MM.1S (cell line): ENCODE data around the gene POP7.
"Not testable (repeated sequence)": the region's sequence is repeated elsewhere in the genome, so short reads cannot be mapped to it uniquely, and the experiment has no call there.

Experiments
- DNase-seq: peaks from one replicate; pipeline ENCODE4 v3.0.0-alpha.2; 2015
- H2AFZ ChIP-seq: fragments of 300-600 bp; sonication (generic); 2 replicates; pipeline ENCODE4 v1.6.0; 2016; ENCODE audit warnings: antibody characterized with exemption, low read length
- H3F3A ChIP-seq: fragments of 300-600 bp; sonication (generic); 2 replicates; pipeline ENCODE4 v1.6.1; 2016; ENCODE audit warnings: mild to moderate bottlenecking, antibody characterized with exemption, low read length, moderate library complexity, mixed read lengths; ENCODE audit not compliant: insufficient read depth
- H3K27ac ChIP-seq: fragments of 300-600 bp; sonication (generic); 2 replicates; pipeline ENCODE4 v1.5.1; 2016; ENCODE audit warnings: mild to moderate bottlenecking, low read length
- H3K27me3 ChIP-seq: fragments of 300-600 bp; sonication (generic); replicated peaks from 2 replicates; pipeline ENCODE4 v1.6.0; 2016; ENCODE audit warnings: low read length; ENCODE audit not compliant: insufficient read depth
- H3K36me3 ChIP-seq: fragments of 300-600 bp; sonication (generic); replicated peaks from 2 replicates; pipeline ENCODE4 v1.6.1; 2016; ENCODE audit warnings: mild to moderate bottlenecking, low read length, mixed read lengths; ENCODE audit not compliant: insufficient read depth
- H3K4me1 ChIP-seq: fragments of 300-600 bp; sonication (generic); 2 replicates; pipeline ENCODE4 v1.6.1; 2016; ENCODE audit warnings: low read length, mixed read lengths
- H3K4me2 ChIP-seq: fragments of 300-600 bp; sonication (generic); 2 replicates; pipeline ENCODE4 v1.6.0; 2016; ENCODE audit warnings: low read depth, low read length
- H3K4me3 ChIP-seq: fragments of 300-600 bp; sonication (generic); 2 replicates; pipeline ENCODE4 v1.5.1; 2016; ENCODE audit warnings: low read length, mixed read lengths
- H3K79me2 ChIP-seq: fragments of 300-600 bp; sonication (generic); 2 replicates; pipeline ENCODE4 v1.6.1; 2016; ENCODE audit warnings: mixed run types, low read length, mixed read lengths
- H3K9ac ChIP-seq: fragments of 300-600 bp; sonication (generic); 2 replicates; pipeline ENCODE4 v1.6.1; 2016; ENCODE audit warnings: low read length, mixed read lengths
- H3K9me2 ChIP-seq: fragments of 300-600 bp; sonication (generic); replicated peaks from 2 replicates; pipeline ENCODE4 v1.6.1; 2016; ENCODE audit warnings: mild to moderate bottlenecking, low read length, mixed read lengths; ENCODE audit not compliant: insufficient read depth
- H3K9me3 ChIP-seq: fragments of 300-600 bp; sonication (generic); replicated peaks from 2 replicates; pipeline ENCODE4 v1.6.1; 2016; ENCODE audit warnings: mild to moderate bottlenecking, low read length, mixed read lengths; ENCODE audit not compliant: insufficient read depth
- H4K20me1 ChIP-seq: fragments of 300-600 bp; sonication (generic); 2 replicates; pipeline ENCODE4 v1.6.1; 2016; ENCODE audit warnings: mild to moderate bottlenecking, low read length, moderate library complexity, mixed read lengths; ENCODE audit not compliant: insufficient read depth
- CTCF ChIP-seq: fragments of 300-600 bp; sonication (generic); IDR thresholded peaks from 2 replicates; pipeline ENCODE4 v1.5.1; 2016; ENCODE audit warnings: antibody characterized with exemption, low read length, mixed read lengths
- EZH2 ChIP-seq: fragments of 300-600 bp; sonication (generic); optimal IDR thresholded peaks from 2 replicates; pipeline ENCODE3; 2017; ENCODE audit warnings: low read depth, mild to moderate bottlenecking, antibody characterized with exemption, low read length, mixed read lengths
- EZH2phosphoT487 ChIP-seq: fragments of 300-600 bp; sonication (generic); IDR thresholded peaks from 2 replicates; pipeline ENCODE4 v1.6.1; 2018; ENCODE audit warnings: antibody characterized with exemption, low read length

The POP7 gene

GRCh38 chr7:100667331-100668068 is 38.4 kb upstream of the POP7 start:
- H3K9me2 ChIP-seq: no peaks in the 10 kb centered on the region
- TF ChIP-seq CTCF (no peak), EZH2phosphoT487 (no peak), EZH2 (no peak)
- no peak overlapping the region for H3K4me2 ChIP-seq
- peaks cover 81% of the 10 kb centered on the region for H3K27me3 ChIP-seq
- H3K36me3 ChIP-seq: no peaks in the 10 kb centered on the region
- H3K4me3 ChIP-seq: no peak overlapping the region
- H3K79me2 ChIP-seq: no peaks in the 10 kb centered on the region
- DNase-seq: no peak
- no peaks in the 10 kb centered on the region for H3F3A ChIP-seq
- no peaks in the 10 kb centered on the region for H4K20me1 ChIP-seq
- no peaks in the 10 kb centered on the region for H3K9me3 ChIP-seq
- no peak overlapping the region for H3K27ac ChIP-seq
- H2AFZ ChIP-seq: no peak overlapping the region
- no peak overlapping the region for H3K9ac ChIP-seq
- H3K4me1 ChIP-seq: no peaks in the 10 kb centered on the region

GRCh38 chr7:100668069-100668449 is 37.9 kb upstream of the POP7 start:
- Histone ChIP-seq H3K79me2 (no peaks in the 10 kb centered on the region), H3K27ac (no peak overlapping the region), H3K4me2 (no peak overlapping the region), H3K4me3 (no peak overlapping the region), H3K36me3 (no peaks in the 10 kb centered on the region), H3K9ac (no peak overlapping the region), H3F3A (no peaks in the 10 kb centered on the region), H3K27me3 (peaks cover 76% of the 10 kb centered on the region), H3K4me1 (no peaks in the 10 kb centered on the region), H3K9me3 (no peaks in the 10 kb centered on the region), H4K20me1 (no peaks in the 10 kb centered on the region), H3K9me2 (no peaks in the 10 kb centered on the region), H2AFZ (no peak overlapping the region)
- no peak for TF ChIP-seq EZH2
- TF ChIP-seq CTCF: no peak
- no peak for TF ChIP-seq EZH2phosphoT487
- DNase-seq: no peak

- H3K4me3 ChIP-seq, H3K4me2 ChIP-seq, H3K9ac ChIP-seq, H3K9me3 ChIP-seq, H3K9me2 ChIP-seq, H3K27ac ChIP-seq, DNase-seq, H3F3A ChIP-seq, H3K4me1 ChIP-seq, H4K20me1 ChIP-seq, H2AFZ ChIP-seq, H3K79me2 ChIP-seq, H3K36me3 ChIP-seq: not testable (repeated sequence)
- H3K27me3 ChIP-seq: peaks cover 72% of the 10 kb centered on the region
Measured at GRCh38 chr7:100669106-100669505, 36.8 kb upstream of the POP7 start.

- TF ChIP-seq EZH2 (no peak), EZH2phosphoT487 (no peak), CTCF (no peak)
- no peaks in the 10 kb centered on the region for H3K9me3 ChIP-seq
- H2AFZ ChIP-seq: no peak overlapping the region
- H3K79me2 ChIP-seq: peaks cover 12% of the 10 kb centered on the region
- H3K9me2 ChIP-seq: no peaks in the 10 kb centered on the region
- H3K9ac ChIP-seq: no peak overlapping the region
- no peaks in the 10 kb centered on the region for H3K36me3 ChIP-seq
- no peaks in the 10 kb centered on the region for H4K20me1 ChIP-seq
- no peak overlapping the region for H3K27ac ChIP-seq
- no peak overlapping the region for H3K4me3 ChIP-seq
- no peaks in the 10 kb centered on the region for H3F3A ChIP-seq
- peaks cover 67% of the 10 kb centered on the region for H3K27me3 ChIP-seq
- H3K4me1 ChIP-seq: no peaks in the 10 kb centered on the region
- H3K4me2 ChIP-seq: no peak overlapping the region
- DNase-seq: no peak
Measured at GRCh38 chr7:100670074-100670473, 35.8 kb upstream of the POP7 start.
